Psoas muscle (tissue), 8 donors: ENCODE results near the gene DOCK11. TPM values are rescaled to one million over a fixed set of nuclear protein-coding genes. Genes with fewer than 3 reads are reported as not detected.

Experiments
- ATAC-seq, 4 donors: fragments of 200-7000 bp; cut with Tn5 transposase; one replicate each; pipeline ENCODE4 v1.9.1; 2020; ENCODE audit warnings: moderate library complexity in 3 of 4, mild to moderate bottlenecking in 2 of 4
- DNase-seq, 2 donors: peaks; one replicate each; pipeline ENCODE4 v3.0.0-alpha.2; 2020
- H3K27ac ChIP-seq: fragments of 200-600 bp; one replicate; pipeline ENCODE4 v1.8.0; 2022
- H3K27me3 ChIP-seq, 3 donors: fragments of 200-600 bp in 1 of 3; one replicate each; pipeline versions ENCODE4 v1.6.1 to v1.8.0; 2013 to 2022; ENCODE audit warnings: low read length in 2 of 3, mild to moderate bottlenecking in 2 of 3, moderate library complexity in 1 of 3; ENCODE audit not compliant: insufficient read depth in 3 of 3
- H3K36me3 ChIP-seq, 2 donors: fragments of 200-600 bp in 1 of 2; one replicate each; pipeline versions ENCODE4 v1.6.1 to v1.8.0; 2013 to 2022; ENCODE audit warnings: low read depth in 1 of 2, mild to moderate bottlenecking in 1 of 2, moderate library complexity in 1 of 2; ENCODE audit not compliant: insufficient read depth in 1 of 2
- H3K4me1 ChIP-seq: fragments of 200-600 bp; one replicate; pipeline ENCODE4 v1.8.0; 2022
- H3K4me3 ChIP-seq: fragments of 200-600 bp; one replicate; pipeline ENCODE4 v1.8.0; 2022; ENCODE audit warnings: mild to moderate bottlenecking
- H3K9me3 ChIP-seq: fragments of 200-600 bp; one replicate; pipeline ENCODE4 v1.8.0; 2022
- CTCF ChIP-seq: fragments of 200-600 bp; IDR thresholded peaks from one replicate; pipeline ENCODE4 v1.8.0; 2022; ENCODE audit warnings: antibody characterized with exemption
- WGBS, 3 donors: extraction: QIAGEN DNeasy Blood & Tissue Kit; methylation state at CpG; one replicate each; pipeline versions ENCODE4 v1.1.6 to v1.1.7; 2013; 5-methylcytosine and 5-hydroxymethylcytosine counted together
- intact Hi-C, 2 donors: fragments of 100-400 bp; cut with DNase I; formaldehyde crosslinking; loops; one replicate each; pipeline versions ENCODE4 v1.11.0 to v1.14.2; 2022
- polyA plus RNA-seq, 3 donors: library from polyadenylated mRNA; stranded (reverse); fragments of 200-250 nt; gene quantifications; one replicate each; pipeline ENCODE4 v1.2.3, GENCODE V29; 2013
- total RNA-seq, 4 donors: library from RNA; stranded (reverse); fragmentation: NEBNext Ultra II Directional in 2 of 4; extraction: Animal tissue kit (Norgen Biotek cat#: 25700) in 2 of 4; gene quantifications; one replicate each; pipeline versions ENCODE4 v1.2.1 to v1.2.4, GENCODE V29; 2021 to 2023
- donor health status: healthy with polysubstance abuse.
- donor health status: DM: no; HTN: no; CAD: no; lungs with moderate emphysema.
- donor health status: Bipolar disorder and iron deficiency.
- donor health status: healthy.
- donor health status: DM: yes; HTN: yes; CAD: no.
- donor health status: DM: no; HTN: no; CAD: no.
- donor health status: DM: no; HTN: no; CAD: no.
- donor health status: DM: yes; HTN: yes; CAD: no.

The DOCK11 gene
- total and polyA plus RNA-seq, 7 donors: 1.6 to 4.4 (median 1.9) TPM

- intact Hi-C loops: no loop called here
- Histone ChIP-seq H3K9me3 (no peaks in the 10 kb centered on the region), H3K4me3 (no peak overlapping the region), H3K27ac (no peak overlapping the region), H3K36me3 (no peaks in the 10 kb centered on the region), H3K4me1 (no peaks in the 10 kb centered on the region), H3K27me3 (no peaks in the 10 kb centered on the region)
- DNase-seq: no peak
- ATAC-seq: no peak
- WGBS, 3 donors: 71 to 75% (median 74%) methylated on average over 5 of the region's 5 CpGs
- no peak for TF ChIP-seq CTCF
Measured at GRCh38 chrX:118508221-118508620, 12.6 kb downstream of the DOCK11 start.

- H3K36me3 ChIP-seq: no peaks in the 10 kb centered on the region
- H3K4me1 ChIP-seq: no peaks in the 10 kb centered on the region
- H3K4me3 ChIP-seq: no peak overlapping the region
- DNase-seq (peak in 1 of 2 donors; percentile 18), ATAC-seq (no peak)
- H3K27ac ChIP-seq: no peak overlapping the region
- TF ChIP-seq CTCF: no peak
- no peaks in the 10 kb centered on the region for H3K9me3 ChIP-seq
- intact Hi-C loops: no loop called here
- 44 to 63% (median 54%) methylated on average over 6 of the region's 6 CpGs for WGBS, 3 donors
- H3K27me3 ChIP-seq: no peaks in the 10 kb centered on the region
Measured at GRCh38 chrX:118508635-118509034, 13.0 kb downstream of the DOCK11 start.

GRCh38 chrX:118510111-118510510 is 14.5 kb downstream of the DOCK11 start:
- H3K4me1 ChIP-seq: no peaks in the 10 kb centered on the region
- intact Hi-C loops: no loop called here
- no peak overlapping the region for H3K27ac ChIP-seq
- no peaks in the 10 kb centered on the region for H3K9me3 ChIP-seq
- H3K27me3 ChIP-seq: no peaks in the 10 kb centered on the region
- H3K4me3 ChIP-seq: no peak overlapping the region
- no peak for DNase-seq
- ATAC-seq: no peak
- no peak for TF ChIP-seq CTCF
- H3K36me3 ChIP-seq: no peaks in the 10 kb centered on the region
- WGBS, 3 donors: 87 to 93% (median 92%) methylated on average over 5 of the region's 5 CpGs

- DNase-seq: no peak
- Histone ChIP-seq H3K36me3 (no peaks in the 10 kb centered on the region), H3K4me3 (no peak overlapping the region), H3K9me3 (no peaks in the 10 kb centered on the region), H3K4me1 (no peaks in the 10 kb centered on the region), H3K27me3 (no peaks in the 10 kb centered on the region), H3K27ac (no peak overlapping the region)
- 74 to 87% (median 76%) methylated on average over 6 of the region's 6 CpGs for WGBS, 3 donors
- intact Hi-C loops: no loop called here
- no peak for ATAC-seq
- no peak for TF ChIP-seq CTCF
Measured at GRCh38 chrX:118513120-118513898, 17.7 kb downstream of the DOCK11 start.
